Measurements from ENCODE around the gene KCNJ10. TPM values are rescaled to one million over a fixed set of nuclear protein-coding genes. Genes with fewer than 3 reads are reported as not detected.

The KCNJ10 gene
- total RNA-seq, 2 donors from 2014 or later: not detected

DNA sequence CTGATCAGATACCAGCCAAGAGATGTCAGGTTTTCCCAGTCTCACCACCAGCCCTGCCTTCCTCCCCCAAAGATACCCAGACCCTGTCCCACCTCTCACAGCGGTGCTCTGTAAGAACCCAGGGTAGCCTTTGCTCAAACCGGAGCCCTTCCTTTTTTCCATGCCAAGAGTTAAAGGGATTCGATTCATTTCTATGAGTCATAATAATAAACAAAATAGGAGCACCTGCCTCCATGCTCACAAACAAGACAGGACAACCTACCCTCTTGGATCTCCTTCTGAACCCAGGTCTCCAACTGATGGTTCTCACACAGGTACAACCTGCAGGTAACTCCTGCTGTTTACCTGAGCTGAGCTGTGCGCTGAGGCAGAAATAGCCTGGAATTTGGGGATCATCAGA lies 39.7 kb upstream of the KCNJ10 start:
- no peaks in the 10 kb centered on the region for H3K27me3 ChIP-seq (replicated peaks; ENCODE audit: insufficient read depth)
- H3K4me3 ChIP-seq: no peak overlapping the region
- DNase-seq (ENCODE audit: low spot score): no peak
- no peaks in the 10 kb centered on the region for H3K36me3 ChIP-seq
- no peak overlapping the region for H3K27ac ChIP-seq
- no peaks in the 10 kb centered on the region for H3K9me3 ChIP-seq
- intact Hi-C loops (cut with DNase I): no loop called here
- TF ChIP-seq, protein P1, sequence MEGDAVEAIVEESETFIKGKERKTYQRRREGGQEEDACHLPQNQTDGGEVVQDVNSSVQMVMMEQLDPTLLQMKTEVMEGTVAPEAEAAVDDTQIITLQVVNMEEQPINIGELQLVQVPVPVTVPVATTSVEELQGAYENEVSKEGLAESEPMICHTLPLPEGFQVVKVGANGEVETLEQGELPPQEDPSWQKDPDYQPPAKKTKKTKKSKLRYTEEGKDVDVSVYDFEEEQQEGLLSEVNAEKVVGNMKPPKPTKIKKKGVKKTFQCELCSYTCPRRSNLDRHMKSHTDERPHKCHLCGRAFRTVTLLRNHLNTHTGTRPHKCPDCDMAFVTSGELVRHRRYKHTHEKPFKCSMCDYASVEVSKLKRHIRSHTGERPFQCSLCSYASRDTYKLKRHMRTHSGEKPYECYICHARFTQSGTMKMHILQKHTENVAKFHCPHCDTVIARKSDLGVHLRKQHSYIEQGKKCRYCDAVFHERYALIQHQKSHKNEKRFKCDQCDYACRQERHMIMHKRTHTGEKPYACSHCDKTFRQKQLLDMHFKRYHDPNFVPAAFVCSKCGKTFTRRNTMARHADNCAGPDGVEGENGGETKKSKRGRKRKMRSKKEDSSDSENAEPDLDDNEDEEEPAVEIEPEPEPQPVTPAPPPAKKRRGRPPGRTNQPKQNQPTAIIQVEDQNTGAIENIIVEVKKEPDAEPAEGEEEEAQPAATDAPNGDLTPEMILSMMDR (IDR thresholded peaks at IDR 0.05): no peak
- TF ChIP-seq POLR2A (IDR thresholded peaks at IDR 0.05): no peak
- TF ChIP-seq POLR2AphosphoS5 (IDR thresholded peaks at IDR 0.05): no peak
- 43% methylated on average over 4 of the region's 4 CpGs for WGBS
- no peaks in the 10 kb centered on the region for H3K4me1 ChIP-seq (replicated peaks)

DNA sequence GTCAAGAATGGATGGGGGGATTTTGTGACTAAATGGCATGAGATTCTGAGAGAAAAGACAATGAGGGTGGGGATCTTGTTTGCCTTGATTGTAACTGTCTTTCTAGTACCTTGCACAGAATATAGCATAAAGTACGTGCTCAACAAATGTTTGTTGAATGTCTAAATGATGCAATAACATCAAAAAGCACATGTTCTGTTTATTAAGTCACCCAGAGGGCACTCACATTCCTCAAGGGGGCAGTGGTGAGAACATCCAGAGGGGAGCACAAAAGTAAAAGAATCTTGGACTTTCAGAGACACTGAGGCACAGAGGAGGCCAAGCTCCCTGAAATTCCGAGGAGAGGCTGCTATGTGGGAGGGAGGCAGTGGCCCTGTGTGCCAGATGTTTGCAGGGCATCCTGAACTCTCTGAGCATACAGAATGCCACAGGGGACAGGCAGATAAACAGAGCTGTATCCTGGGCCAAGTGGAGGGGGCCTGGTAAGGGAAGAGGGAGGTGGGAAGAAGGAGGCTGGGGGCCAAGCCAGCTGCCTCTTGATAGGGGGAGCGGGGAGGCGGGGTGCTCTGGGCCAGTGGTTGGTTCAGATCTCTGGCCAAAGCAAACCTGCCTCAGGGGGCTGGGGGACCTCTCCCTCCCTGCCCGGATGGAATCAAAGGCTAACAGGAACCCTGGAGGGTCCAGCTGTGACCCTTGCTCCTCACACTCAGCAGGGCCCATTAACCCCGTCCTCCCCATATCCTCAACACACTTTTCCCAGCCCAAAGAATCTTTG lies 39.1 kb upstream of the KCNJ10 start:
- Histone ChIP-seq H3K27me3 (replicated peaks; ENCODE audit: insufficient read depth) (no peaks in the 10 kb centered on the region), H3K4me3 (no peak overlapping the region), H3K4me1 (replicated peaks) (no peaks in the 10 kb centered on the region), H3K9me3 (no peaks in the 10 kb centered on the region), H3K36me3 (no peaks in the 10 kb centered on the region), H3K27ac (no peak overlapping the region)
- DNase-seq (ENCODE audit: low spot score): no peak
- intact Hi-C loops (cut with DNase I): no loop called here
- 20% methylated on average over 6 of the region's 6 CpGs for WGBS
- no peak for TF ChIP-seq POLR2A (IDR thresholded peaks at IDR 0.05)
- TF ChIP-seq, protein P1 (IDR thresholded peaks at IDR 0.05): peak in 2 of 4 experiments; percentile 19 to 34
- no peak for TF ChIP-seq POLR2AphosphoS5 (IDR thresholded peaks at IDR 0.05)

DNA sequence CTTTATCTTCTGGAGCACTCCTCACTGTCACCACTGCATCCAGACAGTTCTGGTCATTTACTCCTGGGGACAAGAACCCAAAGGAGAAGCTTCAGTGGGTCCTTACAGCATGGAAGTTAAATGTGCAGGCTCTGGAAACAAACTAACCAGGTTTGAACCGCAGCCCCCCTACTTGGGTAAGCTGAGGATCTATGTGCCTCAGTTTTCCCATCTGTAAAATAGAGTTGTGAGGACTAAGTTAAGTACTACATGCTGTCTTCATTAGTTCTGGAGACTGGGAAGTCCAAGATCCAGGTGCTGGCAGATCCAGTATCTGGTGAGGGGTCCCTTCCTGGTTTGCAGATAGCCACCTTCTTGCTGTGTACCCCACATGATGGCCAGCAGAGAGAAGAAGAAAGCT lies 37.6 kb upstream of the KCNJ10 start:
- intact Hi-C loops (cut with DNase I): no loop called here
- Histone ChIP-seq H3K4me1 (replicated peaks) (no peaks in the 10 kb centered on the region), H3K9me3 (no peaks in the 10 kb centered on the region), H3K27ac (no peak overlapping the region), H3K36me3 (no peaks in the 10 kb centered on the region), H3K27me3 (replicated peaks; ENCODE audit: insufficient read depth) (no peaks in the 10 kb centered on the region), H3K4me3 (no peak overlapping the region)
- no peak for DNase-seq (ENCODE audit: low spot score)
- TF ChIP-seq POLR2A (IDR thresholded peaks at IDR 0.05) (no peak), POLR2AphosphoS5 (IDR thresholded peaks at IDR 0.05) (no peak)
- TF ChIP-seq, protein P1 (IDR thresholded peaks at IDR 0.05): no peak
- WGBS: 95% methylated on average over 1 of the region's 1 CpG

DNA sequence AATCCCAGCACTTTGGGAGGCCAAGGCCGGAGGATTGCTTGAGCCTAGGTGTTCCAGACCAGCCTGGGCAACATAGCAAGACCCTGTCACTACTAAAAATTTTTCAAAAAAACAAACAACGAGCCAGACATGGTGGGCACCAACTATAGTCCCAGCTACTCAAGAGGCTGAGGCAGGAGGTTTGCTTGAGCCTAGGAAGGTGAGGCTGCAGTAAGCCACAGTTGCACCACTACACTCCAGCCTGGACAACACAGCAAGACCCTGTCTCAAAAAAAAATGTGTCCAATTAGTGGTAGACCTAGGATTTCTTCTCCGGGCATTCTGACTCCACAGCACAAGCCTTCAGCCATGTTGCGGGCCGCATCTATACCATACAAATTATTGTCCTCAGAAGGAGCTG lies 35.2 kb upstream of the KCNJ10 start:
- no peaks in the 10 kb centered on the region for H3K36me3 ChIP-seq
- peaks cover 8% of the 10 kb centered on the region for H3K4me1 ChIP-seq (replicated peaks)
- intact Hi-C loops (cut with DNase I): no loop called here
- TF ChIP-seq, protein P1 (IDR thresholded peaks at IDR 0.05): no peak
- no peak for TF ChIP-seq POLR2AphosphoS5 (IDR thresholded peaks at IDR 0.05)
- TF ChIP-seq POLR2A (IDR thresholded peaks at IDR 0.05): no peak
- no peak overlapping the region for H3K4me3 ChIP-seq
- no peak for DNase-seq (ENCODE audit: low spot score)
- H3K27me3 ChIP-seq (replicated peaks; ENCODE audit: insufficient read depth): no peaks in the 10 kb centered on the region
- WGBS: 95% methylated on average over 5 of the region's 5 CpGs
- no peaks in the 10 kb centered on the region for H3K9me3 ChIP-seq
- H3K27ac ChIP-seq: no peak overlapping the region

DNA sequence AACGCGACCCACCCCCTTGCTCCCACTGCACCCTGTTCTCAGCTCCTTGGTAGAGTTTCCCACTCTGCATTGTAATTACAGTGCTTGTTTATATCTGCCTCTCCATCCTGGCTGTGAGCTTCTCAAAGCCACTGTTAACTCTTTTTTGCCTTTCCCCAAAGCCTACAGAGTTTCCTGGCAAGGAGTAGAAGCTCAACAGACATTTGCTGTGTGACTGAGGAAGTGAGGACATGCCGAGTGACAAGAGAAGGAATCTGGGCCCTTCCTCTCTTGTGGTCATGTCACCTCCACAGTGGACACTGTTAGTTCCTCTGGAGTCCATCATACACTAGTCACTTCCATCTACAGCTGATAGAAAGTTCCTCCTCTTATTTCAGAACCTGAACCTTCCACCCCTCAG lies 34.5 kb upstream of the KCNJ10 start:
- H3K27ac ChIP-seq: no peak overlapping the region
- no peaks in the 10 kb centered on the region for H3K36me3 ChIP-seq
- intact Hi-C loops (cut with DNase I): loop anchor here (5.0 kb wide), 3 partner anchors 148 to 273 kb away; no protein-coding TSS in a partner anchor
- no peak for TF ChIP-seq POLR2AphosphoS5 (IDR thresholded peaks at IDR 0.05)
- no peak for TF ChIP-seq POLR2A (IDR thresholded peaks at IDR 0.05)
- TF ChIP-seq, protein P1 (IDR thresholded peaks at IDR 0.05): no peak
- H3K4me3 ChIP-seq: no peak overlapping the region
- no peaks in the 10 kb centered on the region for H3K9me3 ChIP-seq
- 58% methylated on average over 3 of the region's 3 CpGs for WGBS
- H3K4me1 ChIP-seq (replicated peaks): peaks cover 8% of the 10 kb centered on the region
- DNase-seq (ENCODE audit: low spot score): no peak
- no peaks in the 10 kb centered on the region for H3K27me3 ChIP-seq (replicated peaks; ENCODE audit: insufficient read depth)
